Activated naive CD4-positive, alpha-beta T cell treated with anti-CD3 and anti-CD28 coated beads for 36 hours (primary cell): ENCODE measurements around the gene MACROH2A1. TPM values are rescaled to one million over a fixed set of nuclear protein-coding genes. Genes with fewer than 3 reads are reported as not detected.

Experiments
- CTCF ChIA-PET: fragments of 350-600 bp; sonication (Branson Sonifier 250); formaldehyde crosslinking; loops from one replicate; lab custom pipeline; 2021; ENCODE audit warnings: antibody characterized with exemption; lab: Charles Lee
- DNase-seq: peaks from one replicate; pipeline ENCODE4 v3.0.0-alpha.2; 2020
- H3K27ac Mint-ChIP-seq: one replicate; pipeline ENCODE4 v1.8.0; 2021; ENCODE audit warnings: mild to moderate bottlenecking, mixed read lengths
- H3K27me3 Mint-ChIP-seq: one replicate; pipeline ENCODE4 v1.8.0; 2021; ENCODE audit warnings: low read depth, mixed read lengths
- H3K36me3 Mint-ChIP-seq: one replicate; pipeline ENCODE4 v1.8.0; 2021; ENCODE audit warnings: low read depth, mixed read lengths
- H3K4me1 Mint-ChIP-seq: one replicate; pipeline ENCODE4 v1.8.0; 2021; ENCODE audit warnings: low read depth, mixed read lengths
- H3K4me3 Mint-ChIP-seq: one replicate; pipeline ENCODE4 v1.8.0; 2021; ENCODE audit warnings: mild to moderate bottlenecking, moderate library complexity, mixed read lengths
- H3K9me3 Mint-ChIP-seq: one replicate; pipeline ENCODE4 v1.8.0; 2021; ENCODE audit warnings: mixed read lengths
- intact Hi-C: fragments of 100-400 bp; cut with micrococcal nuclease; formaldehyde crosslinking; loops from one replicate; pipeline ENCODE4 v1.15.1; 2023
- total RNA-seq, 2 experiments: library from RNA; stranded (reverse); gene quantifications; one replicate each; pipeline ENCODE4 v1.2.3, GENCODE V29; 2021

MACROH2A1 gene
- total RNA-seq, 2 experiments from 2014 or later = 153 TPM

DNA sequence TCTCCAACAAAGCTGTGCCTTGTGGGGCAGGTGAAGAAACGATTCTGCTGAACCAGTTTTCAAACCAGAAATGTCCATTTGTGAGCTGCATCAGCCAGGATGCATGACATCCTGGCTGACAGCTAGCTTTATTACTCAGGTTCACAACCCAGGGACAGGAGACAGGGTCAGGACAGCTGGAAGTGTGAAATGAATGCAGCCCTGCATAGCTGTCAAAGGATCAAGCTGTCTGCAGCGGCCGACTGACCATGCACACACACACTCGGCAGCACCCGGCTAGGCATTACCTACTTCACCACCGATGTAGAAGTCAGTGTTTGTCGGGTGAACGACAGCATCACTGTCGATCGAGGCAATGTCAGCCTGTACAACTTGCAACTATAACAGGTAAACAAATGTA, 48.5 kb downstream of the MACROH2A1 start:
- H3K27ac Mint-ChIP-seq = no peak overlapping the region
- no peaks in the 10 kb centered on the region for H3K9me3 Mint-ChIP-seq
- no peak overlapping the region for H3K4me3 Mint-ChIP-seq
- peaks cover 21% of the 10 kb centered on the region for H3K36me3 Mint-ChIP-seq
- no peaks in the 10 kb centered on the region for H3K4me1 Mint-ChIP-seq
- no peak for DNase-seq
- no peaks in the 10 kb centered on the region for H3K27me3 Mint-ChIP-seq
- CTCF ChIA-PET = no interaction called here
- intact Hi-C loops = no loop called here

DNA sequence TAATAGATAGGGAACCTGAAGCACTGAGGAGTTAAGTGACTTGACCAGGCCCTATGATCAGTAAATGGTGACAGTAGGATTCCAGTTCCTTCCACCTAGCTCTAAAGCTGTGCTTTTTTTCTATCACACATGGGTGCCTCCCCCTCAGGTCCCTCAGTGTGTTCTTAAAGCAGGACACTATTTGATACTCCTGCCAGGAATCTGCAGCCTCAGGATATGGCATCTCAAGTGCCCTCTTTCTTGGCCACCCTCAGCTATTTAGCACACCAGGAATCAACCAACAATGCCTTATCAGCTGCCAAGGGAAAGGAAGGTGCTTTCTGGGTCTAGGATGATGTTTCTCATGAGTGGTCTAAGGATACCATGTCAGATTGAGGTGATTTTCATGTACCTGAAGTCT, 49.1 kb downstream of the MACROH2A1 start:
- Mint-ChIP-seq H3K4me3 (no peak overlapping the region), H3K27ac (no peak overlapping the region), H3K27me3 (no peaks in the 10 kb centered on the region), H3K9me3 (no peaks in the 10 kb centered on the region), H3K36me3 (peaks cover 24% of the 10 kb centered on the region), H3K4me1 (no peaks in the 10 kb centered on the region)
- CTCF ChIA-PET = no interaction called here
- intact Hi-C loops = no loop called here
- no peak for DNase-seq

DNA sequence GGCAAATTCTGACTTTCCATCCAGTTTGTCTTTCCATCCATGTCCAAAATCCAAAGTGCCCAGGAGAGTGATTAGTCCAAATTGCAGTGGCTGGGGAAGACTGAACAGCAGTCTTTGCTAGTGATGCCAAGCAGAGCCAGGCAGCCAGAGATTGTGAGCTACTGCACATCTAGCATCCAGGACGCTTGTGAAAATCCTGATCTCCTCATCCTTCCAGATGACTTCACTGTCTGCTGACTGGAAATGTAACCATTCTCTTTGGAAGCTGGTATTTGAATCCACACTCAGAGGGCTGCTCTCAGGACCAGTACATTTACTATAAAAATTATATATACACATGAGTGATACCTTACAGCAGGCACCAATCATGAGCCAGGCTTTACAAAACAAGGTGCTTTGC, 49.6 kb downstream of the MACROH2A1 start:
- no peaks in the 10 kb centered on the region for H3K4me1 Mint-ChIP-seq
- CTCF ChIA-PET = interaction anchor here (0.8 kb wide), 1 partner anchor 108 kb away, joined by 4 read pairs; no protein-coding TSS in a partner anchor
- DNase-seq = no peak
- no peak overlapping the region for H3K27ac Mint-ChIP-seq
- intact Hi-C loops = no loop called here
- H3K9me3 Mint-ChIP-seq = no peaks in the 10 kb centered on the region
- H3K4me3 Mint-ChIP-seq = no peak overlapping the region
- H3K36me3 Mint-ChIP-seq = peaks cover 24% of the 10 kb centered on the region
- H3K27me3 Mint-ChIP-seq = no peaks in the 10 kb centered on the region

DNA sequence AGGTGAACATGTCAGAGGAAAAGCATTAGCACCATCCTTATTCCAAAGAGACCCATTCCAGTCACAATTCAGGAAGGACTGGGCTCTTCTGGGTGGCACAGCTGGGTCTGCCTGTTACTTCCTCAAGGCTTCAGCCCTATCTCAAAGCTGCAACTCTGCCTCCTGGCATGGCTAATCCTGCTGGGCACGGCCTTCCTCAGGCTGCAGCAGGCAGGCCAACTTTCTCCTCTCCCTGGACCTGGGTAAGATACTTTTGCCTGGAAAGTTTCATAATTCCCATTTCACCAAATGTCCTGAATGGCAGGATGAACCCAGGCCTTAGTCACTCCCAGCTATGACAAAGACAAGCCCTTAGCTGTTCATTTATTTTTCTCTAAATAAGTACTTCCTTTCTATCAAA, 50.1 kb downstream of the MACROH2A1 start:
- CTCF ChIA-PET = interaction anchor here (0.8 kb wide), 1 partner anchor 109 kb away, joined by 4 read pairs; no protein-coding TSS in a partner anchor
- H3K36me3 Mint-ChIP-seq = peaks cover 24% of the 10 kb centered on the region
- no peaks in the 10 kb centered on the region for H3K4me1 Mint-ChIP-seq
- intact Hi-C loops = no loop called here
- no peaks in the 10 kb centered on the region for H3K9me3 Mint-ChIP-seq
- no peak for DNase-seq
- no peak overlapping the region for H3K27ac Mint-ChIP-seq
- H3K4me3 Mint-ChIP-seq = no peak overlapping the region
- H3K27me3 Mint-ChIP-seq = no peaks in the 10 kb centered on the region

DNA sequence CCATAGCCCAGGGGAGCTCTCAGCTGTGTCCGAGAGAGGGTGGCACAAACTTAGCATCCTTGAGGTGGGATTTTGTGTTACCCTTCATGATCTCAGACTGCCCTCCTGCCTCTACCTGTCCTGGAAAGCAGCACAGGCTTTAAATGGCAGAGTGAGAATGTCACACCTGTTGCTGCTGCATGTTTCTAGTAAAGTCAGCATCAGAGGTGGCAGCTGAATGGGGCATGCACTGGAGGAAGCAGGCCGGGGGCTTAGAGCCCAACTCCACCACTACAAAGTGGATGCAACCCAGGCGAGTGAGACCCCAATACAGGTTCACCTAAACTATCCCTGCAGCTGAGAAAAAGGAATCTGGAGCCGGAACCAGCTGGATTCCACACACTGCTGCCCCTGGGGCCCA, 51.6 kb downstream of the MACROH2A1 start:
- H3K27me3 Mint-ChIP-seq = no peaks in the 10 kb centered on the region
- H3K36me3 Mint-ChIP-seq = peaks cover 30% of the 10 kb centered on the region
- H3K4me1 Mint-ChIP-seq = no peaks in the 10 kb centered on the region
- H3K27ac Mint-ChIP-seq = no peak overlapping the region
- DNase-seq = no peak
- CTCF ChIA-PET = no interaction called here
- no peak overlapping the region for H3K4me3 Mint-ChIP-seq
- intact Hi-C loops = no loop called here
- H3K9me3 Mint-ChIP-seq = no peaks in the 10 kb centered on the region

DNA sequence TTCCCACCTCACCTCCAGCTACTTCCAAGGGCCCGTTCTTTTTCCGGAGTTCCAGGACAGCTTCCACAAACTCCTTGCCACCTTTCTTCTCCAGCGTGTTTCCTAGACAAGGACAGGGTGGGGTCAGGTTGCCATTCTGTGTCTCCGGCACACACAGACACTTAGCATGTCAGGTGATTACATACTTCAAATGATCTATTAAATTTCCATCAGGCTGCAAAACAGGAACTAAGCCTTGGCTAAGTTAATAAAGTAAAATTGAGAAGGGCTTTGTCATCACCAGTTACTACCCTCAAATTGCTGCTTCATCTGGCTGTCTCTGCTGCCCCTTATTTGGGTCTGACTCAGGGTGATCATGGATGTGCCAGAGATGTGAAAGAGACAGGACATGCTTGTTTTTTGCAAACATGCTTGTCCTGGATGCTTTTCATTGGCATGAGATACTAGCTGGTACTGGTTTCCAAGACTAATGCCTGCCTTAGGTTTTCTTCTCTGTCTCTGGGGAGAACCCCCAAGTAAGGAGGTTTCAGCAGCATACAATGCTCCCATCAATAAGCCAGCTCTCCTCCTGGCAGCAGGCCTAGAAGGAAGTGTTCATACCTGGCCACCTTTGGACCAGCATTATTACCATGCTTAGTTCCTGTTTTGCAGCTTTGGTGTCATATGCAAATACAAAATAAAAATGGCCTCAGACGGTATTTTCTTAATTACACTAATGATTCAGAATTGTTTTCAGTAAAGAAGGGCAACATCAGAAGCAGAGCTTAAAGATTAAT, 52.9 kb downstream of the MACROH2A1 start:
- no peaks in the 10 kb centered on the region for H3K9me3 Mint-ChIP-seq
- DNase-seq = no peak
- H3K36me3 Mint-ChIP-seq = peaks cover 32% of the 10 kb centered on the region
- CTCF ChIA-PET = interaction anchor here (0.8 to 1.1 kb wide), 2 partner anchors 80 to 112 kb away, joined by 3 read pairs; no protein-coding TSS in a partner anchor
- H3K27ac Mint-ChIP-seq = no peak overlapping the region
- no peaks in the 10 kb centered on the region for H3K27me3 Mint-ChIP-seq
- H3K4me3 Mint-ChIP-seq = no peak overlapping the region
- H3K4me1 Mint-ChIP-seq = peaks cover 3% of the 10 kb centered on the region
- intact Hi-C loops = no loop called here

DNA sequence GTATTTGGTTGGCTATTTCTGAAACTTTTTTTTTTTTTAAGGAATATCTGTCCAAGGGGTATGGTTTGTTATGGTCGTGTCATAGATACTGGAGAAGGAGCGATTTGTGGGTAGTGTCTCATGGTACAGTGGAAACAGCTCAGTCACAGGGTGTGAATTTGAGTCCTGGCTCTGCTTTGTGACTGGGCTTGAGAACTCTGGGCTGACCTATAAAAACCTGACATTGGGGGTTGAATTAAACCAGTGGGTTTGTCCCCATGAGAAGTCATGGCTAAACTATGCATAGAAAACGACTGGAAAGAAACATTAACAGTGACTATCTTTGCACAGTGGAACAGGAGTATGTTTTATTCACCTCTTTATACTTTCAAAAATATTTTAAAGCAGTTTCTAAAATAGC, 54.7 kb downstream of the MACROH2A1 start:
- Mint-ChIP-seq H3K4me1 (peaks cover 3% of the 10 kb centered on the region), H3K27me3 (no peaks in the 10 kb centered on the region), H3K4me3 (no peak overlapping the region), H3K36me3 (peaks cover 30% of the 10 kb centered on the region), H3K9me3 (no peaks in the 10 kb centered on the region), H3K27ac (no peak overlapping the region)
- CTCF ChIA-PET = interaction anchor here (0.7 kb wide), 1 partner anchor 9 kb away, joined by 3 read pairs; no protein-coding TSS in a partner anchor
- DNase-seq = no peak
- intact Hi-C loops = no loop called here

DNA sequence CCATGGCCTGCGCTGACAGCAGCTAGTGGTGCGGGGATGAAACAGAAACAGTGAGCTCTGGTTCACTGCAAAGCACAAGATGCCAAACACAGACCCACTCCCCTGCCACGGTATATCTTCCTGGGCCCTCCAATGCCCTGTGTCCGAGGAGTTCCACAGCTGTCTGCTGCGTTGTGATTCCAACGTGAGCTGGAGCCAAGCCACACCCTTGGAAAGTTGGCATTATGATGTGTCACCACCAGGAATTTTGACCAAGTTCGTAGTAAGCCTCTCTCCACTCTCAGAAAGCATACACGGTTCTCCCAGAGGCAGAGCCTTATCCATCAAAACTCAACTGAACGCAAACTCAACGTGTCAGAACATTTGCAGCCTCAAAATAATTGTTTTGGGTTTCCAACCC, 55.6 kb downstream of the MACROH2A1 start:
- Mint-ChIP-seq H3K4me3 (no peak overlapping the region), H3K4me1 (peaks cover 3% of the 10 kb centered on the region), H3K27me3 (no peaks in the 10 kb centered on the region), H3K36me3 (peaks cover 30% of the 10 kb centered on the region), H3K9me3 (no peaks in the 10 kb centered on the region), H3K27ac (no peak overlapping the region)
- intact Hi-C loops = no loop called here
- no peak for DNase-seq
- CTCF ChIA-PET = interaction anchor here (1.1 kb wide), 1 partner anchor 8 kb away, joined by 9 read pairs; no protein-coding TSS in a partner anchor

DNA sequence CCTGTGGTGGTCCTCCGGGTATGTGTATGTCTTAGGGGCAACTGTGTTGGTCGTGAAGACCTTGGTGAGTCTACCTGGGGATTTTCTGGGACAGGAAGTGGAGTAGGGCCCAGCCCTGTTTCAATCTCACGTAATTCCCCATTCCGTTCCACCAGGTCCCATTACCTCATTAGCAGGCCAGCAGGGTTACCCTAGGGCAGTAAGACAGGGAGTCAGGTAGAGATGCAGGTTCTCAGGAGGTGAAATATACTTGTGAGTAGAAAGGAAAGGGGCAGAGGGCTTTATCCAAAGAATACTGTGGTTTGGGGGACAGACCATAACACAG, 56.5 kb downstream of the MACROH2A1 start:
- CTCF ChIA-PET = interaction anchor here (1.1 kb wide), 1 partner anchor 9 kb away, joined by 9 read pairs; no protein-coding TSS in a partner anchor
- intact Hi-C loops = no loop called here
- Mint-ChIP-seq H3K9me3 (no peaks in the 10 kb centered on the region), H3K36me3 (peaks cover 30% of the 10 kb centered on the region), H3K4me3 (no peak overlapping the region), H3K27ac (peak overlapping the region; percentile 65), H3K4me1 (peaks cover 3% of the 10 kb centered on the region), H3K27me3 (no peaks in the 10 kb centered on the region)
- no peak for DNase-seq

DNA sequence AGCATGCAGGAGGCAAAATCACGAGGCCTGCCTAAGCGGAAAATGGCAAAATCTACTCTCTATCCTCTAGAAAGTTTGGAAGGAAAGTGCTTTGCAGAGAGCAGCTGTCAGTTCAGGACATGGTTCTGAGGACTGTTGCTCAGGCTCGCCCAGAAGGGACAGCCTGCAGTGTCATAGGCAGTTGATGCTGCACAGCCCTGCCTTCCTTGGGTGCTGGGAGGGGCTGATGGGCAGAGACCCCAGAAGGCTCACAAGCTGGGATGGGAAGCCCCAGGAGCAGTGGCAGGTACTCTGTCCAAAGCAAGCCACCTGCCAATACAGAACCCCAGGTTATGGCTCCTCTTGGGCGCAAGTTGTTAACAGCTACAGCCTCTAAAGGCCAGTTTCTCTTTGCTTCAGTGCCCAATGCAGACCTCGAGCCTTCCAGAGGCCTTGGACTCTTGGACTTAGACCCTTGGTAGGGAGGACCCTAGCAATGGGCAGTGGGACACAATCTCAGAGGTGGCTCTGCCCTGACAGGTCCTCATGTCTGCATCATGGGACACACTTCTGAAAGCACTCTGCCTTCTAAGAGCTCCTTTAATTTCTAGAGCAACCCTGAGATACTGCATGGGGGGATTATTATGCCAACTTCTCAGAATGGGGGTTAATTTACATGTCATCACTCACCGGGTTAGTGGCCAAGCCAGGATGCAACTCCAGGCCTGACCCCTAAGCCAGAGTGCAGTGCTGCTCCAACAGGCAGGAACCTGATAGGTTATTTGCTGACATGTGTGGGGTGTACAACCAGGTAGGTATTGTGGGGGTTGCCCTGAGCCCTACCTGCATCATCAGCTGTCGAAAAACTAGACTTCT, 57.1 kb downstream of the MACROH2A1 start:
- DNase-seq = no peak
- peaks cover 30% of the 10 kb centered on the region for H3K36me3 Mint-ChIP-seq
- H3K4me3 Mint-ChIP-seq = no peak overlapping the region
- no peaks in the 10 kb centered on the region for H3K9me3 Mint-ChIP-seq
- H3K4me1 Mint-ChIP-seq = peaks cover 3% of the 10 kb centered on the region
- H3K27ac Mint-ChIP-seq = peak overlapping the region; percentile 65
- CTCF ChIA-PET = no interaction called here
- intact Hi-C loops = no loop called here
- no peaks in the 10 kb centered on the region for H3K27me3 Mint-ChIP-seq

DNA sequence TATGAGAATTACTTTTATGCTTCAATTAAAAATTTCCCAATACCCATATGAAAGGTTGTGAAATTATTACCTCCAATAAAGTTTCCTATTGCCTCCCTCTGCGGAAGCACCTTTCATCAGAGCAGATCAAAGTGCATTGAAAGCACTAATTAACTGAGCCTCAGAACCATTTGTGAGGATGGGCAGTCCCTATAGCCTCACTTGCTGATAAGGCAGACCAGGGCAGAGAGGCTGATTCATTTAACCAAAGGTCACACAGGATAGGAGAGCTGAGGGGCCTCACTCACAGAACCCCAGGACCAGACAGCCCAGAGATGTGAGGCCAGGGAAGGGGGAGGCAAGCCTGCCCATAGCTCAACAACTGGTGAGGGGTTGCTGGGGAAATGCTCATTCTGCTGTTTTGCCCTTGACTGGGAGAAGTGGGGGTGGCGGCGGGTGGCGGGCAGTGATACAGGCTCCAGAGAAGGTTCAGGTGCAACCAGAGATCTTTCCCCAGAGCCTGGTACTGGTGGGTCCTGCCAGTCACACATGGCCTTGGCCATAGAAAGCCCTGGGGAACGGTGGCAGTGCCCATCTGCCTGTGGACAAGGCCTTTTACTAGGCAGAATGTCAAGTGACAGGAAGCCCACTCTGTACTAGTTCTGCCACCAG, 57.9 kb downstream of the MACROH2A1 start:
- no peaks in the 10 kb centered on the region for H3K9me3 Mint-ChIP-seq
- H3K36me3 Mint-ChIP-seq = peaks cover 27% of the 10 kb centered on the region
- no peaks in the 10 kb centered on the region for H3K27me3 Mint-ChIP-seq
- no peak overlapping the region for H3K27ac Mint-ChIP-seq
- DNase-seq = no peak
- peaks cover 3% of the 10 kb centered on the region for H3K4me1 Mint-ChIP-seq
- CTCF ChIA-PET = no interaction called here
- H3K4me3 Mint-ChIP-seq = no peak overlapping the region
- intact Hi-C loops = no loop called here

DNA sequence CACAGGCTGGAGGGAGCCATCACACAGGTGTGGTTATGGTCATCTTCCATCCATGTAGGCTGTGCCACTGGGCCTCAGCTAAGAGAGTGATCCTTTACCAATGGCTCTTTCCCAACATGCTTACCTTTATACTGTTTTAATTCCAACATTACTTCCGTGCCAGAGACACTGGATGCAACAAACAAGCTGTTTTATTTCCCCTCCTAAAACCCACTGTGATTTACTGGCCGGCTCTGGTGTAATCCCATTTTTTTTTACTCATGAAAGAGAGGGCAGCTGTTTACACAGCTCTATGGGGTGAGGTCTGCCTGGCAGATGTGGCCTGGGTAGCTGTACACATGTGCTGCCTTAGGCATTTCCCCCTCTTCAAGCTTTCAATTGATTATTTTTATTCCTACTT, 58.5 kb downstream of the MACROH2A1 start:
- no peak overlapping the region for H3K27ac Mint-ChIP-seq
- H3K4me3 Mint-ChIP-seq = no peak overlapping the region

More for the DNA sequence above, 58.5 kb downstream of the MACROH2A1 start:
- intact Hi-C loops = no loop called here
- CTCF ChIA-PET = interaction anchor here (1.1 kb wide), 1 partner anchor 12 kb away, joined by 3 read pairs; no protein-coding TSS in a partner anchor
- peaks cover 24% of the 10 kb centered on the region for H3K36me3 Mint-ChIP-seq
- H3K9me3 Mint-ChIP-seq = no peaks in the 10 kb centered on the region
- H3K27me3 Mint-ChIP-seq = no peaks in the 10 kb centered on the region
- DNase-seq = no peak
- peaks cover 3% of the 10 kb centered on the region for H3K4me1 Mint-ChIP-seq
